Dedifferentiated amniotic fluid mesenchymal stem cell (primary cell): Measurements from ENCODE around the gene ASB18.
"Not testable (repeated sequence)": the region's sequence is repeated elsewhere in the genome, so short reads cannot be mapped to it uniquely, and the experiment has no call there.

ENCODE experiments used
- DNase-seq: peaks from one replicate; pipeline ENCODE4 v3.0.0-alpha.2; 2016; ENCODE audit errors: extremely low spot score

ASB18 gene, protein sequence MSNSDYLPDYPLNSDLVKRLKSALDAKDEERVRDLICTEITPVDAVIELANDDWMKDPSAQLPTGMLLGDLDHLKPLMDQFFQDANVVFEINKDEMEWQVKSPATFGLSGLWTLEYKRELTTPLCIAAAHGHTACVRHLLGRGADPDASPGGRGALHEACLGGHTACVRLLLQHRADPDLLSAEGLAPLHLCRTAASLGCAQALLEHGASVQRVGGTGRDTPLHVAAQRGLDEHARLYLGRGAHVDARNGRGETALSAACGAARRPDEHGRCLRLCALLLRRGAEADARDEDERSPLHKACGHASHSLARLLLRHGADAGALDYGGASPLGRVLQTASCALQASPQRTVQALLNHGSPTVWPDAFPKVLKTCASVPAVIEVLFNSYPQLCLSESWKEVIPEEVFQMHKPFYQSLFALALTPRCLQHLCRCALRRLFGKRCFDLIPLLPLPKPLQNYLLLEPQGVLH

DNA sequence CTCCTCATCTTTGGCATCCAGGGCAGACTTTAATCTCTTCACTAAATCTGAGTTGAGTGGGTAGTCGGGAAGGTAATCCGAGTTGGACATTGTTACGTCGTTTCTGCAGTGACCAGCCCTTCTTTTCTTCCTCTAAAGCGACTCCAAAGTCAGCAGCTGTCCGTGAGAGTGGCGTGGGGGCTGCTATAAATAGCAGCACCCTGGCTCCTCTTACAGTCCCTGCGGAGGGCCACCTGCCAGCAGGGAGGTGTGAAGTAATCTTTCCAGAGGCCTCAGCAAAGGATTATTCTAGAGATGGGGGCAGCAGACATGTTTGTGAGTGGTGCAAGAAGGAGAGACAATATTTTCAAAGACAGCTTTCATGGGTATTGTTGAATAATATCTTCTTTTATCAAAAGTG is at the start of gene ASB18:
Gene ASB18 (minus strand): TSS at position 151 of the 400 bp plus-strand sequence. CDS start 61 bp downstream, at position 90.
- DNase-seq, result no peak

DNA sequence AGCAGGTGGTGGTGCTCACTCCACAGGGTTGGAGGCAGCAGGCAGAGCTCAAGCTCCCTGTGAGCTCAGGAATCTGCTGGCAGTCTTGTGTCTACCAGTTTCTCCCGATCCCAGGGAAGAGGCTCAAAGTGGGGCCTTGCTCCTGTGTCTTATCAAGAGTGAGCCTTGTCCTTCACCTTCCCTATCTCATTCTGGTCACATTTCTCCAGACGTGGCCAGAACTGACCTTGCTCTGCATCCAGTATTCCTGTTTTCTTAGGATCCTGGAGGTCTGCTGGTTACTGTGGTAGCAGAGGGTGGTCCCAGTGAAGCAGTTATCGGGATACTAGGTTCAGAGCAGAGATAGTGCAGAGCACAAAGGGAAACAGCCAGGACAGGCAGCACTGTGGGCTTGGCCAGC is 47.1 kb upstream of the ASB18 start:
- no peak for DNase-seq

- no peak for DNase-seq
These were observed 45.4 kb upstream of the ASB18 start for GRCh38 chr2:236309669-236310029.

- no peak for DNase-seq
These were observed 44.9 kb upstream of the ASB18 start for GRCh38 chr2:236308855-236309668.

GRCh38 chr2:236307641-236308040 is 43.4 kb upstream of the ASB18 start:
- DNase-seq, result no peak

DNA sequence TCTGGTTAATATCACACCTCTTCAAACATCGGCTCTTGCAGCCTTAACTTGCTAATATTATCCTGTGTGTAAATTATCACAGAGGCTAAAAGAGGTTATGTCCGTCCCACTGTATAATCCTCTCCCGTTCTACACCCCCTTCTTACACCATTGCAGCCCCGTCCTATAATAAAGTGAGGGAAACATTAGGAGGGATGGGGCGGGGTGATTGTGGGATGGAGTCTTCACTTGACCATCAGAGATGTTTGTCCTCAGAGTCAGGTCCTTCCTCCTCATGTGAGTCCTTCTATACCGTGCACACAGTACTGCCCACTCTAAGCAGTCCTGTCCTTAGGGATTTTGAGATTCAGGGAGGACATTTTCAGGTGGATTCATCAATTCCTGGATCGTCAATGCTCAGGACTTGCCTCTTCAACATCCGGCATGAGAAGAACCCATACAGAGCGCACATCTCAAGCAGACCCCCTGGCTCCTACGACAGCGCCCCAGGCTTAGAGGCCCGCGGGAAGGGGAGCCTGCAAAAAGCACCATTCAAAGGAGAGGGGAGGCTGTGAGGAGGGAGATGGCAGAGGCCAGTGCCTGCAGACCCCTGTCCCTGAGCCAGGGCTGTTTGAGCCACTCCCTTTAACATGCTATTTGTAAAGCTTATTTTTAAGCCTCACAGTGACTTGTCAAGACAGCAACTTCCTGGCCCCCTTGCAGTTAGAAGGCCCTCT is 42.8 kb upstream of the ASB18 start:
- no peak for DNase-seq

- no peak for DNase-seq
These were observed 41.9 kb upstream of the ASB18 start for GRCh38 chr2:236305964-236306605.

GRCh38 chr2:236305531-236305930 is 41.3 kb upstream of the ASB18 start:
- no peak for DNase-seq

GRCh38 chr2:236303935-236304334 is 39.7 kb upstream of the ASB18 start:
- no peak for DNase-seq

GRCh38 chr2:236302555-236302954 is 38.3 kb upstream of the ASB18 start:
- DNase-seq, result no peak

- DNase-seq, result no peak
These were observed 34.8 kb upstream of the ASB18 start for GRCh38 chr2:236298924-236299475.

DNA sequence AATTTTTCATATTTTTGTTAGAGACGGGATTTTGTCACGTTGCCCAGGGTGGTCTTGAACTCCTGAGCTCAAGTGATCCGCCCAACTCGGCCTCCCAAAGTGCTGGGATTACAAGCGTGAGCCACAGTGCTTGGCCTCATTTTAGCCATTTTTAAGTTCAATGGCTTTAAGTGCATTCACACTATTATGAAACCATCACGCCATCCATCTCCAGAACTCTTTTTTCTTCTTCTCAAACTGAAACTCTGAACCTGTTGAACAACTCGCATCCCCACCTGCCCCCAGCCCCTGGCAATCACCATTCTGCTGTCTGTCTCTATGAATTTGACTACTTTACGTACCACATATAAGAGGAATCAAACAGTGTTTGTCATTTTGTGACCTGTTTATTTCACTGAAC is 31.3 kb upstream of the ASB18 start:
- DNase-seq, result no peak

DNA sequence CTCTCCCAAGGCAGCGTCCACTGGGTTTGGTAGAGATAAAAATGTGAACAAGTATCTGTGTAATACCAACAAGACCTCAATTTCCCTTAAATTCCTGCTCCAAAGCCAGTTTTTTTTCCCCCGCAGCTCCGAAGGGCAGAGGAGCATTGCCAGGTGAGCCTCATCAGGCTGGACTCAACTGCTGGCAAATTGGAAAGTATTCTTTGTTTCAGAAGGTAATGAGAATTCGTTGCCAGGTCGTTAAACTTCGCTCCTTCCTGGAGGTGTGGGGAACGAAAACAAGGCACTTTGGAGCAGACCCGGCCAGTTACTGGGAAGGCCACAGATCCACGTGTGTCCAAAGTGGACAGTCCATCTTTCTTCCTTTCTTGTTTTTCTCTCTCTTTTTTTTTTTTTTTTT is 30.4 kb upstream of the ASB18 start:
- no peak for DNase-seq

- DNase-seq, result no peak
These were observed 29.1 kb upstream of the ASB18 start for GRCh38 chr2:236293241-236293810.

DNA sequence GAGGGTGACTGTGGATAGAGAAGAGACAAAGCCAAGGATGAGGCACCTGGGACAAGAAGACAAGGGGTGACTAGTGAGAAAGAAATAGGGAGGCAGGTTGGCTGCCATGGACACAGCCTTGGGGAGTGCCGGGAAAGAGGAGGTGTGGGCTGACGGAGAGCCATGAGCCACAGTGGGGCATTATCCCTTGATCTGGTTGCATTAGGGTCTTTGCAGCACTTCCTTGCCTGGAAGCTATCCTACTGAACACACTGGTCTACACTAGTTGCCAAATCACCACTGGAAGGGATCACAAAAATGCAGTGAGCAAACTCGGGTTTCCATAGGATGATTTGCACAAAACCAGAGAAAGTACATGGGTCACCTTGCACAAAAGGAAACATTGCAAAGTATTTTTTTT is 27.7 kb upstream of the ASB18 start:
- DNase-seq, result no peak

GRCh38 chr2:236291476-236291875 is 27.3 kb upstream of the ASB18 start:
- DNase-seq, result no peak

- no peak for DNase-seq
These were observed 26.7 kb upstream of the ASB18 start for GRCh38 chr2:236290742-236291425.

DNA sequence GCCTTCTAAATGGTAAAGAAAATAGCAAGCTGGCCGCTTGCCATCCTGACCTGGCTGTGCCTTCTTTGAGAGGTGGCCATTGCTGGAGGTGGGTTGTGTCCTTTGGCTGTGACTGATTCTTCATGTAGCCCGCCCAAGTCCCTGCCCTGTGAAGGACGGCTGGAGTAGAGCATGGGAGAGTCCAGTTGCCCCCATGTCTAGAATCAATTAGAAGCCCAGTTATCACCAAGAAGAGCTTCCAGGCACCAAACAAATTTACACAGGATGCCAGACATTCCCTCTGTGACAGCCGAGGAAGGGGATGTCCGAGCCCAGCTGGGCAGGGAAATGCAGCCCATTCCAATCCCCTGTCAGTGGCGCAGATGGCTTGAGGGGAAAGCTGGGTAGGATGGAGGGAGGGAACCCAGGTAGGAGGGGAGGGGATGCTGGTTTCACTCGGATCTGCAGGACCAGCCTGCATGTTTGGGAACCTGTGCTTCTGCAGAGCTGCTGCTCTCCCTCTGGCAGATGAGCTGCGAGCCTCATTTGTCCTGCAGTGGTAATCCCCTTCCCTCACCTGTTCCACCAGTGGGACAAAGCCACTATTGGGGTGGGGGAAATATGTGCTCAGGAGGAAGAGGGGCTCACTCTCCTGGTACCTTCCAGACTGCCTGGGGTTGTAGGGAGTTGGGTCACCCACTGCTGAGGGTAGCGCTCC is 25.7 kb upstream of the ASB18 start:
- no peak for DNase-seq

- DNase-seq, result not testable (repeated sequence)
These were observed 24.2 kb upstream of the ASB18 start for GRCh38 chr2:236288373-236288772.

DNA sequence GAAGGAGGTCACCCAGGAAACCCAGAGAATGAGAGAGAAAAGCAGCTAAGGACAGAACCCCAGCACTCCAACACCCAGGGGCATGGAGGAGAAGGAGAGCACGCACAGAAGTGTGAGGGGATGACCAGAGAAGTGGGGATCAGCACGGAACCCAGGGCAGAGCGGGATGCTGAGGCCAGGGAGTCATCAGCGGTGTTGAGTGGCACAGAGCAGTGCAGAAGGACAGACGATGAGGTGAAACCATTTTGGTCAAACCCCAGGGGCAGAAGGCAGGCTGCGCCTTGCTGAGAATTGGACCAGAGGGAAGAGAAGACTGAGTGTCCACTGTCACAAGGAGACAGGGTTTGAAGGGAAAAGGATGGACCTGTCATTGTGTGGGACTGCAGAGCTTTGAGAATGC is 23.4 kb upstream of the ASB18 start:
- DNase-seq, result no peak
